OCI-LY3 (cell line): ENCODE results near the gene LRRFIP2.

Experiments
- H2AFZ ChIP-seq: fragments of 200-600, 300-600 bp; shearing (Covaris generic); 2 replicates; pipeline ENCODE4 v1.6.0; 2014; ENCODE audit warnings: antibody characterized with exemption, low read depth, low read length
- H3K27ac ChIP-seq: fragments of 200-600, 300-600 bp; sonication (generic); 2 replicates; pipeline ENCODE4 v1.5.1; 2014; ENCODE audit warnings: mild to moderate bottlenecking, low read length, moderate library complexity, mixed read lengths
- H3K27me3 ChIP-seq: fragments of 200-600, 300-600 bp; sonication (generic); 2 replicates; pipeline ENCODE4 v1.6.1; 2014; ENCODE audit warnings: low read depth, low read length, mixed read lengths
- H3K36me3 ChIP-seq: fragments of 200-600, 300-600 bp; sonication (generic); replicated peaks from 2 replicates; pipeline ENCODE3; 2014; ENCODE audit warnings: low read depth, low read length, mixed read lengths
- H3K4me1 ChIP-seq: fragments of 300-600, 200-600 bp; sonication (generic); 2 replicates; pipeline ENCODE4 v1.6.1; 2014; ENCODE audit warnings: low read length, mixed read lengths
- H3K4me2 ChIP-seq: fragments of 200-600, 300-600 bp; sonication (generic); 2 replicates; pipeline ENCODE4 v1.6.1; 2014; ENCODE audit warnings: low read length, mixed read lengths
- H3K4me3 ChIP-seq: fragments of 300-600, 200-600 bp; sonication (generic); 2 replicates; pipeline ENCODE4 v1.5.1; 2014; ENCODE audit warnings: antibody characterized with exemption, mild to moderate bottlenecking, low read length, moderate library complexity
- H3K79me2 ChIP-seq: fragments of 300-600, 200-600 bp; shearing (Covaris generic); 2 replicates; pipeline ENCODE4 v1.6.1; 2014; ENCODE audit warnings: mild to moderate bottlenecking, low read length, mixed read lengths
- H3K9ac ChIP-seq: fragments of 300-600, 200-600 bp; shearing (Covaris generic); 2 replicates; pipeline ENCODE4 v1.6.0; 2014; ENCODE audit warnings: mild to moderate bottlenecking, low read length, moderate library complexity
- H3K9me3 ChIP-seq: fragments of 200-600, 300-600 bp; shearing (Covaris generic); 2 replicates; pipeline ENCODE4 v1.6.1; 2014; ENCODE audit warnings: low read length, mixed read lengths; ENCODE audit not compliant: insufficient read depth
- H4K20me1 ChIP-seq: fragments of 200-600, 300-600 bp; sonication (generic); 2 replicates; pipeline ENCODE4 v1.6.1; 2016; ENCODE audit warnings: low read length, mixed read lengths; ENCODE audit not compliant: insufficient read depth
- CTCF ChIP-seq: fragments of 200-600, 300-600 bp; sonication (generic); IDR thresholded peaks from 2 replicates; pipeline ENCODE4 v1.5.1; 2014; ENCODE audit warnings: antibody characterized with exemption, low read length, low read depth
- EZH2phosphoT487 ChIP-seq: fragments of 200-600 bp; shearing (Covaris generic); IDR thresholded peaks from 2 replicates; pipeline ENCODE4 v1.6.1; 2018; ENCODE audit warnings: antibody characterized with exemption, mixed run types, low read depth

The LRRFIP2 gene

GRCh38 chr3:37139567-37140052 lies 34.8 kb downstream of the LRRFIP2 start:
- no peak overlapping the region for H3K9ac ChIP-seq

GRCh38 chr3:37138816-37139215 lies 35.6 kb downstream of the LRRFIP2 start:
- peaks cover 21% of the 10 kb centered on the region for H3K36me3 ChIP-seq
- no peak overlapping the region for H3K27ac ChIP-seq
- H3K79me2 ChIP-seq, result no peaks in the 10 kb centered on the region
- H4K20me1 ChIP-seq, result no peaks in the 10 kb centered on the region
- H3K4me1 ChIP-seq, result peaks cover 26% of the 10 kb centered on the region
- no peak overlapping the region for H2AFZ ChIP-seq
- H3K9ac ChIP-seq, result no peak overlapping the region
- H3K9me3 ChIP-seq, result no peaks in the 10 kb centered on the region
- no peak overlapping the region for H3K4me2 ChIP-seq
- H3K27me3 ChIP-seq, result no peaks in the 10 kb centered on the region
- H3K4me3 ChIP-seq, result no peak overlapping the region
- TF ChIP-seq CTCF, result no peak
- no peak for TF ChIP-seq EZH2phosphoT487

More at GRCh38 chr3:37139567-37140052, 34.8 kb downstream of the LRRFIP2 start:
- H3K27me3 ChIP-seq, result no peaks in the 10 kb centered on the region
- H3K9me3 ChIP-seq, result no peaks in the 10 kb centered on the region
- no peaks in the 10 kb centered on the region for H3K79me2 ChIP-seq
- H3K27ac ChIP-seq, result no peak overlapping the region
- peaks cover 23% of the 10 kb centered on the region for H3K36me3 ChIP-seq
- peaks cover 26% of the 10 kb centered on the region for H3K4me1 ChIP-seq
- H3K4me3 ChIP-seq, result no peak overlapping the region
- no peak overlapping the region for H2AFZ ChIP-seq
- no peak for TF ChIP-seq EZH2phosphoT487
- no peak for TF ChIP-seq CTCF
- H4K20me1 ChIP-seq, result no peaks in the 10 kb centered on the region
- H3K4me2 ChIP-seq, result peak overlapping the region; percentile 45

- no peaks in the 10 kb centered on the region for H3K27me3 ChIP-seq
- H3K79me2 ChIP-seq, result no peaks in the 10 kb centered on the region
- peaks cover 26% of the 10 kb centered on the region for H3K4me1 ChIP-seq
- H3K9me3 ChIP-seq, result no peaks in the 10 kb centered on the region
- no peak overlapping the region for H3K9ac ChIP-seq
- no peaks in the 10 kb centered on the region for H4K20me1 ChIP-seq
- H3K4me3 ChIP-seq, result no peak overlapping the region
- H3K27ac ChIP-seq, result no peak overlapping the region
- TF ChIP-seq CTCF (no peak), EZH2phosphoT487 (no peak)
- H2AFZ ChIP-seq, result no peak overlapping the region
- H3K4me2 ChIP-seq, result no peak overlapping the region
- peaks cover 10% of the 10 kb centered on the region for H3K36me3 ChIP-seq
Measured at GRCh38 chr3:37137516-37137915, 36.9 kb downstream of the LRRFIP2 start.

- Histone ChIP-seq H3K27ac (no peak overlapping the region), H3K79me2 (no peaks in the 10 kb centered on the region), H3K4me1 (peaks cover 24% of the 10 kb centered on the region), H3K4me2 (no peak overlapping the region), H4K20me1 (no peaks in the 10 kb centered on the region), H3K4me3 (no peak overlapping the region), H3K27me3 (no peaks in the 10 kb centered on the region), H3K9me3 (no peaks in the 10 kb centered on the region), H3K9ac (no peak overlapping the region), H3K36me3 (no peaks in the 10 kb centered on the region), H2AFZ (no peak overlapping the region)
- TF ChIP-seq CTCF (no peak), EZH2phosphoT487 (no peak)
Measured at GRCh38 chr3:37136067-37136466, 38.3 kb downstream of the LRRFIP2 start.
